Muscle of back (tissue), 11 donors: ENCODE data around the gene PJA2. TPM values are rescaled to one million over a fixed set of nuclear protein-coding genes. Genes with fewer than 3 reads are reported as not detected.

Source experiments
- DNase-seq, 3 donors: peaks; one replicate each; pipeline versions ENCODE4 v3.0.0 to v3.0.0-alpha.2; 2013
- polyA plus RNA-seq, 10 donors: library from polyadenylated mRNA; unstranded; fragments of 120-200 nt; gene quantifications; one replicate each; pipeline ENCODE4 v1.2.1, GENCODE V29; 2013; ENCODE audit not compliant: insufficient read length in 10 of 10

PJA2 gene
- polyA plus RNA-seq, 10 donors, result 110 to 168 (median 131) TPM

GRCh38 chr5:109351988-109352864 is 57.5 kb downstream of the PJA2 start:
- no peak for DNase-seq

GRCh38 chr5:109350537-109351270 is 59.1 kb downstream of the PJA2 start:
- DNase-seq, result no peak

- DNase-seq, result no peak
Measured at GRCh38 chr5:109349388-109349787, 60.4 kb downstream of the PJA2 start.

GRCh38 chr5:109347252-109347888 is 62.4 kb downstream of the PJA2 start:
- peak in 1 of 3 donors; percentile 23 for DNase-seq

GRCh38 chr5:109345699-109346098 is 64.1 kb downstream of the PJA2 start:
- no peak for DNase-seq

- DNase-seq, result no peak
Measured at GRCh38 chr5:109340351-109340750, 69.4 kb downstream of the PJA2 start.

GRCh38 chr5:109335114-109335513 is 74.7 kb downstream of the PJA2 start:
- peak; percentile 44 to 76 (median 66) for DNase-seq

- DNase-seq, result no peak
Measured at GRCh38 chr5:109334056-109334455, 75.7 kb downstream of the PJA2 start.

- peak; percentile 83 to 94 (median 87) for DNase-seq
Measured at GRCh38 chr5:109329333-109330237, 80.2 kb downstream of the PJA2 start.

GRCh38 chr5:109328626-109329025 is 81.1 kb downstream of the PJA2 start:
- no peak for DNase-seq

- DNase-seq, result no peak
Measured at GRCh38 chr5:109327570-109327969, 82.2 kb downstream of the PJA2 start.

- DNase-seq, result peak in 1 of 3 donors; percentile 58
Measured at GRCh38 chr5:109326919-109327318, 82.9 kb downstream of the PJA2 start.

- no peak for DNase-seq
Measured at GRCh38 chr5:109325456-109325855, 84.3 kb downstream of the PJA2 start.

GRCh38 chr5:109324931-109325330 is 84.8 kb downstream of the PJA2 start:
- peak in 1 of 3 donors; percentile 39 for DNase-seq

- DNase-seq, result no peak
Measured at GRCh38 chr5:109324351-109324750, 85.4 kb downstream of the PJA2 start.

GRCh38 chr5:109322694-109323093 is 87.1 kb downstream of the PJA2 start:
- no peak for DNase-seq

GRCh38 chr5:109319351-109319750 is 90.4 kb downstream of the PJA2 start:
- no peak for DNase-seq

GRCh38 chr5:109318455-109319108 is 91.2 kb downstream of the PJA2 start:
- no peak for DNase-seq

- DNase-seq, result no peak
Measured at GRCh38 chr5:109316634-109317033, 93.1 kb downstream of the PJA2 start.

- DNase-seq, result no peak
Measured at GRCh38 chr5:109315245-109315644, 94.5 kb downstream of the PJA2 start.

GRCh38 chr5:109313127-109313526 is 96.6 kb downstream of the PJA2 start:
- no peak for DNase-seq
